HUES6 (cell line): ENCODE data around the gene PROX2.

Experiments used
- H3K27ac ChIP-seq: 2 replicates; pipeline ENCODE4 v1.7.0; 2013; ENCODE audit warnings: low read depth, mild to moderate bottlenecking, low read length, inconsistent platforms
- H3K27me3 ChIP-seq: 2 replicates; pipeline ENCODE4 v1.6.1; 2013; ENCODE audit warnings: low read length; ENCODE audit not compliant: control insufficient read depth, insufficient read depth
- H3K36me3 ChIP-seq: 2 replicates; pipeline ENCODE4 v1.6.1; 2013; ENCODE audit warnings: low read length; ENCODE audit not compliant: control insufficient read depth, insufficient read depth
- H3K4me1 ChIP-seq: 2 replicates; pipeline ENCODE4 v1.6.1; 2013; ENCODE audit warnings: low read length; ENCODE audit not compliant: control insufficient read depth, insufficient read depth
- H3K4me3 ChIP-seq: 2 replicates; pipeline ENCODE4 v1.5.1; 2013; ENCODE audit warnings: low read depth, low read length
- H3K9ac ChIP-seq: one replicate; pipeline ENCODE4 v1.6.1; 2013; ENCODE audit warnings: mild to moderate bottlenecking, low read length
- H3K9me3 ChIP-seq: 2 replicates; pipeline ENCODE4 v1.6.1; 2013; ENCODE audit warnings: low read depth, low read length; ENCODE audit not compliant: control insufficient read depth, insufficient read depth

Gene PROX2

GRCh38 chr14:74838166-74838565 is 37.8 kb downstream of the PROX2 start:
- no peak overlapping the region for H3K27ac ChIP-seq
- H3K36me3 ChIP-seq = peaks cover 38% of the 10 kb centered on the region
- no peaks in the 10 kb centered on the region for H3K4me1 ChIP-seq
- H3K4me3 ChIP-seq = no peak overlapping the region
- no peaks in the 10 kb centered on the region for H3K27me3 ChIP-seq
- H3K9ac ChIP-seq = no peak overlapping the region
- no peaks in the 10 kb centered on the region for H3K9me3 ChIP-seq

- H3K9me3 ChIP-seq = no peaks in the 10 kb centered on the region
- H3K9ac ChIP-seq = no peak overlapping the region
- no peaks in the 10 kb centered on the region for H3K27me3 ChIP-seq
- no peak overlapping the region for H3K4me3 ChIP-seq
- no peaks in the 10 kb centered on the region for H3K4me1 ChIP-seq
- H3K36me3 ChIP-seq = peaks cover 43% of the 10 kb centered on the region
- no peak overlapping the region for H3K27ac ChIP-seq
Observed at GRCh38 chr14:74836251-74836960, 39.5 kb downstream of the PROX2 start.

GRCh38 chr14:74835645-74836250 is 40.2 kb downstream of the PROX2 start:
- Histone ChIP-seq H3K4me1 (no peaks in the 10 kb centered on the region), H3K27me3 (no peaks in the 10 kb centered on the region), H3K4me3 (no peak overlapping the region), H3K36me3 (peaks cover 46% of the 10 kb centered on the region), H3K27ac (no peak overlapping the region), H3K9me3 (no peaks in the 10 kb centered on the region), H3K9ac (no peak overlapping the region)

GRCh38 chr14:74834692-74835392 is 41.1 kb downstream of the PROX2 start:
- H3K9ac ChIP-seq = no peak overlapping the region
- no peak overlapping the region for H3K27ac ChIP-seq
- no peaks in the 10 kb centered on the region for H3K27me3 ChIP-seq
- H3K36me3 ChIP-seq = peaks cover 50% of the 10 kb centered on the region
- no peaks in the 10 kb centered on the region for H3K9me3 ChIP-seq
- H3K4me1 ChIP-seq = no peaks in the 10 kb centered on the region
- H3K4me3 ChIP-seq = no peak overlapping the region

- Histone ChIP-seq H3K27ac (no peak overlapping the region), H3K9me3 (no peaks in the 10 kb centered on the region), H3K36me3 (peaks cover 64% of the 10 kb centered on the region), H3K4me1 (no peaks in the 10 kb centered on the region), H3K4me3 (no peak overlapping the region), H3K27me3 (no peaks in the 10 kb centered on the region), H3K9ac (no peak overlapping the region)
Observed at GRCh38 chr14:74832849-74833248, 43.1 kb downstream of the PROX2 start.

GRCh38 chr14:74829251-74829650 is 46.7 kb downstream of the PROX2 start:
- H3K27ac ChIP-seq = no peak overlapping the region
- H3K9me3 ChIP-seq = no peaks in the 10 kb centered on the region
- peaks cover 55% of the 10 kb centered on the region for H3K36me3 ChIP-seq
- H3K9ac ChIP-seq = no peak overlapping the region
- no peaks in the 10 kb centered on the region for H3K27me3 ChIP-seq
- H3K4me3 ChIP-seq = no peak overlapping the region
- H3K4me1 ChIP-seq = no peaks in the 10 kb centered on the region

GRCh38 chr14:74826574-74826973 is 49.4 kb downstream of the PROX2 start:
- Histone ChIP-seq H3K27me3 (no peaks in the 10 kb centered on the region), H3K27ac (no peak overlapping the region), H3K4me3 (no peak overlapping the region), H3K9me3 (no peaks in the 10 kb centered on the region), H3K4me1 (no peaks in the 10 kb centered on the region), H3K36me3 (peaks cover 64% of the 10 kb centered on the region), H3K9ac (no peak overlapping the region)
